Ovary (tissue), 9 donors: ENCODE measurements around the gene ASH1L. TPM values are rescaled to one million over a fixed set of nuclear protein-coding genes. Genes with fewer than 3 reads are reported as not detected.
"Not testable (repeated sequence)": the region's sequence is repeated elsewhere in the genome, so short reads cannot be mapped to it uniquely, and the experiment has no call there.

Experiments used
- DNase-seq, 5 donors: peaks; one replicate each; pipeline ENCODE4 v3.0.0-alpha.2; 2019 to 2020
- H3K27ac ChIP-seq, 2 donors: fragments of 200-600 bp; one replicate each; pipeline versions ENCODE4 v1.5.1 to v1.8.0; 2019 to 2022
- H3K27me3 ChIP-seq: fragments of 200-600 bp; one replicate; pipeline ENCODE4 v1.8.0; 2022
- H3K36me3 ChIP-seq: fragments of 200-600 bp; sonication (generic); one replicate; pipeline ENCODE4 v1.5.1; 2019
- H3K4me1 ChIP-seq: one replicate; pipeline ENCODE4 v1.8.1; 2013; ENCODE audit warnings: mild to moderate bottlenecking, moderate library complexity; ENCODE audit not compliant: insufficient read depth
- H3K4me3 ChIP-seq: fragments of 200-600 bp; sonication (generic); one replicate; pipeline ENCODE4 v1.5.1; 2017
- H3K9me3 ChIP-seq, 2 donors: fragments of 200-600 bp in 1 of 2; sonication (generic) in 1 of 2; one replicate each; pipeline versions ENCODE4 v1.5.1 to v1.8.1; 2013 to 2019; ENCODE audit warnings: mild to moderate bottlenecking in 1 of 2, moderate library complexity in 1 of 2
- CTCF ChIP-seq, 3 donors: fragments of 450-650 bp in 2 of 3; fragments of 200-600 bp in 1 of 3; IDR thresholded peaks; one replicate each; pipeline versions ENCODE4 v1.5.1 to v1.8.0; 2016 to 2022; ENCODE audit warnings: antibody characterized with exemption in 3 of 3, mild to moderate bottlenecking in 1 of 3
- EP300 ChIP-seq: sonication (generic); formaldehyde crosslinking; IDR thresholded peaks from one replicate; pipeline ENCODE4 v1.6.1; 2017; ENCODE audit warnings: antibody characterized with exemption
- POLR2A ChIP-seq: fragments of 450-650 bp; IDR thresholded peaks from one replicate; pipeline ENCODE4 v1.6.1; 2017; ENCODE audit warnings: antibody characterized with exemption, mild to moderate bottlenecking, moderate library complexity
- WGBS, 3 donors: extraction: QIAGEN DNeasy Blood & Tissue Kit in 1 of 3; methylation state at CpG; one replicate each; pipeline versions ENCODE4 v1.1.5 to v1.1.7; 2013 to 2017; 5-methylcytosine and 5-hydroxymethylcytosine counted together
- intact Hi-C, 4 donors: fragments of 100-400 bp; cut with DNase I; formaldehyde crosslinking; loops; one replicate each; pipeline versions ENCODE4 v1.11.0 to v1.15.1; 2022 to 2023
- polyA plus RNA-seq, 2 donors: library from polyadenylated mRNA; stranded (reverse); fragments of 200-250 nt in 1 of 2; fragments of 350-450 nt in 1 of 2; fragmentation: Illumina TruSeq in 1 of 2; extraction: RNeasy Lipid Tissue Mini Kit (QIAGEN cat#74804) in 1 of 2; gene quantifications; one replicate each; pipeline ENCODE4 v1.2.3, GENCODE V29; 2013 to 2014
- total RNA-seq, 7 donors: library from RNA; depleted of rRNA in 2 of 7; stranded (reverse); fragments of >200 nt in 2 of 7; fragmentation: NEBNext Ultra II Directional in 3 of 7; extraction: Animal tissue kit (Norgen Biotek cat#: 25700) in 3 of 7; gene quantifications; one replicate each; pipeline versions ENCODE4 v1.1.0 to v1.2.4, GENCODE V29; 2016 to 2023
- donor health status: DM: no; HTN: no; CAD: no; lungs with moderate emphysema.
- donor health status: DM: no; HTN: no; CAD: no.
- donor health status: Bipolar disorder and iron deficiency.
- donor health status: DM: yes; HTN: yes; CAD: no.
- donor health status: DM: no; HTN: no; CAD: no.
- donor health status: DM: yes; HTN: yes; CAD: no.

Gene ASH1L
- total and polyA plus RNA-seq, 9 donors: 16.2 to 98.4 (median 63.8) TPM

GRCh38 chr1:155334962-155335361 is 227.6 kb downstream of the ASH1L start:
- H3K27me3 ChIP-seq: no peaks in the 10 kb centered on the region
- no peak overlapping the region for H3K4me3 ChIP-seq
- H3K36me3 ChIP-seq: no peaks in the 10 kb centered on the region
- TF ChIP-seq CTCF (IDR thresholded peaks at IDR 0.05): no peak
- TF ChIP-seq EP300: no peak
- TF ChIP-seq POLR2A: no peak
- WGBS, 3 donors: 39 to 50% (median 44%) methylated on average over 1 of the region's 1 CpG
- no peaks in the 10 kb centered on the region for H3K4me1 ChIP-seq
- no peak for DNase-seq
- H3K27ac ChIP-seq: no peak overlapping the region
- no peaks in the 10 kb centered on the region for H3K9me3 ChIP-seq
- intact Hi-C loops: no loop called here

GRCh38 chr1:155329980-155330598 is 232.5 kb downstream of the ASH1L start:
- H3K4me1 ChIP-seq: peaks cover 3% of the 10 kb centered on the region
- no peak for TF ChIP-seq CTCF (IDR thresholded peaks at IDR 0.05)
- no peak for TF ChIP-seq POLR2A
- no peak for TF ChIP-seq EP300
- no peaks in the 10 kb centered on the region for H3K27me3 ChIP-seq
- H3K36me3 ChIP-seq: no peaks in the 10 kb centered on the region
- no peaks in the 10 kb centered on the region for H3K9me3 ChIP-seq
- H3K27ac ChIP-seq: no peak overlapping the region
- 87 to 89% (median 89%) methylated on average over 11 of the region's 11 CpGs for WGBS, 3 donors
- no peak for DNase-seq
- no peak overlapping the region for H3K4me3 ChIP-seq
- intact Hi-C loops: loop anchor here in 3 of 4 donors (10.0 kb wide), 3 partner anchors 75 to 155 kb away; partner anchors contain the start of genes ENTREP3 (in 1 of the 3), KRTCAP2 (in 1 of the 3), MTX1 (in 1 of the 3) and THBS3 (in 1 of the 3)

GRCh38 chr1:155328856-155329255 is 233.7 kb downstream of the ASH1L start:
- not testable (repeated sequence) for H3K4me3 ChIP-seq, H3K36me3 ChIP-seq, H3K27ac ChIP-seq, H3K27me3 ChIP-seq, DNase-seq, H3K9me3 ChIP-seq, H3K4me1 ChIP-seq
- WGBS, 3 donors: 75 to 81% (median 77%) methylated on average over 7 of the region's 7 CpGs
- intact Hi-C loops: loop anchor here in 3 of 4 donors (10.0 kb wide), 3 partner anchors 74 to 154 kb away; partner anchors contain the start of genes ENTREP3 (in 1 of the 3), KRTCAP2 (in 1 of the 3), MTX1 (in 1 of the 3) and THBS3 (in 1 of the 3)

GRCh38 chr1:155327981-155328380 is 234.6 kb downstream of the ASH1L start:
- intact Hi-C loops: loop anchor here in 3 of 4 donors (10.0 kb wide), 3 partner anchors 73 to 153 kb away; partner anchors contain the start of genes ENTREP3 (in 1 of the 3), KRTCAP2 (in 1 of the 3), MTX1 (in 1 of the 3) and THBS3 (in 1 of the 3)
- no peak overlapping the region for H3K27ac ChIP-seq
- DNase-seq: no peak
- H3K27me3 ChIP-seq: no peaks in the 10 kb centered on the region
- H3K36me3 ChIP-seq: no peaks in the 10 kb centered on the region
- H3K4me3 ChIP-seq: no peak overlapping the region
- H3K4me1 ChIP-seq: peaks cover 3% of the 10 kb centered on the region
- H3K9me3 ChIP-seq: no peaks in the 10 kb centered on the region
- TF ChIP-seq POLR2A: no peak
- TF ChIP-seq EP300: no peak
- no peak for TF ChIP-seq CTCF (IDR thresholded peaks at IDR 0.05)
- 80 to 95% (median 84%) methylated on average over 4 of the region's 4 CpGs for WGBS, 3 donors

- no peak overlapping the region for H3K4me3 ChIP-seq
- peak in 1 of 5 donors; percentile 30 for DNase-seq
- no peak overlapping the region for H3K27ac ChIP-seq
- no peaks in the 10 kb centered on the region for H3K27me3 ChIP-seq
- H3K9me3 ChIP-seq: no peaks in the 10 kb centered on the region
- intact Hi-C loops: loop anchor here in 3 of 4 donors (10.0 kb wide), 3 partner anchors 72 to 152 kb away; partner anchors contain the start of genes ENTREP3 (in 1 of the 3), KRTCAP2 (in 1 of the 3), MTX1 (in 1 of the 3) and THBS3 (in 1 of the 3)
- H3K36me3 ChIP-seq: no peaks in the 10 kb centered on the region
- 81 to 85% (median 81%) methylated on average over 7 of the region's 7 CpGs for WGBS, 3 donors
- peaks cover 4% of the 10 kb centered on the region for H3K4me1 ChIP-seq
- TF ChIP-seq CTCF (IDR thresholded peaks at IDR 0.05): no peak
- no peak for TF ChIP-seq EP300
- no peak for TF ChIP-seq POLR2A
Observed at GRCh38 chr1:155326631-155327037, 236.0 kb downstream of the ASH1L start.
